HG03342 (cell line): Measurements from ENCODE around the gene SLC34A1.

Experiments
- ATAC-seq: cut with Tn5 transposase; IDR thresholded peaks from one replicate; pipeline ENCODE4 v1.9.1; 2021; ENCODE audit warnings: mild to moderate bottlenecking, moderate library complexity; ENCODE audit not compliant: unreplicated experiment

Gene SLC34A1

DNA sequence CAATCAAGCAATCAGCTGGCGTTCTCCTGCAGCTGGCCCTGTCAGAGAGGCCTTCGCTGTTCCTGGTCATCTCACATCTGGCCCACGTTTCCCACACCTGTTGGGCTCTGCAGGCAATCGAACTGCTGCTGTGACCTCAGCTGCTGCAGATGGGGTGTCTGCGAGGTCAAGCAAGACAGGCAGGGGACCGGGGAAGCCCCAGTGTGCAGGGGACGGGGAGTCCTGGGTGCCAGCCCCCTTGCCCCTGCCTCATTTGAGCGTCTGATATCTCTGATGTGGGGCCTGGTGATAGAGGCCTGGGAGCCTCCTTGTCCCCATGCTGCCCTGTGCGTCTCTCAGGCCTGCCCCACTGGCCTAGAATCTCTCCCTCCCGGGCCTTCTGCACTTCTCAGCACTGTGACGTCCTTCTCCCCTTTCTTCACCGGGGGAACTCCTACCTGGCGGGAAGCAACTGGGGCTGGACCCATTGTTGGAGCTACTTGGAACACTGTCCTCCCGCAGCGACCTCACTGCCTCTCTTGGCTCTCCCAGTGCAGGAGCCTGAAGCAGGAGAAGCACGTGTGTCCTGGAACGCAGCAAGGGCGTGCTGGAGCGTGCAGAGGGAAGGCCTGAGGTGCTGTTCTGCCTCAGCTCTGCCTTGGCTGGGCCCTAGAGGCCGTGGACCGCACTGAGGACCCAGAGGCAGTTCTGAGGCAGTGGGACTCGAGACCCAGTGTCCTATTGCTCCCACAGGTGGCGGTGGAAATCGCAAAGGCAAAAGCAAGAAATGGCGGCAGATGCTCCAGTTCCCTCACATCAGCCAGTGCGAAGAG lies 46.1 kb downstream of the SLC34A1 start:
- ATAC-seq, result no peak

DNA sequence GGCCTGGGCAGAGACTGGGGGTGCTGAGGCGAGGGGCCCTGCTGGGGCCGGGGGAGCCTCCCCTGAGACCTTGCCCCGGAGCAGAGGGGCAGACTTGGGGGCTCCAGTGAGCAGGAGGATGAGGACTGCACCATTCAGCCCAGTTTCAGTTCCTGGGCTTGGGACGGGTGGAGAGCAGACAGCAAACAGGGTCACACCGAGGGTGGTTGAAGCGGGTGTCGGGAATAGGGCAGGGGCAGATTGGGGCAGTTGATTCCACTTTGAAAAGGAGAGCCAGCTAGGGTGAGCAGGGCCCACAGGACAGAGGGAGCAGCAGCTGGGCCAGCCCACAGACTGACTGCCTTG lies 46.7 kb downstream of the SLC34A1 start:
- no peak for ATAC-seq

- peak; percentile 44 for ATAC-seq
These were observed 47.3 kb downstream of the SLC34A1 start for GRCh38 chr5:177431317-177432142.

GRCh38 chr5:177432143-177432838 lies 48.1 kb downstream of the SLC34A1 start:
- ATAC-seq, result no peak

- ATAC-seq, result no peak
These were observed 48.8 kb downstream of the SLC34A1 start for GRCh38 chr5:177432839-177433657.

DNA sequence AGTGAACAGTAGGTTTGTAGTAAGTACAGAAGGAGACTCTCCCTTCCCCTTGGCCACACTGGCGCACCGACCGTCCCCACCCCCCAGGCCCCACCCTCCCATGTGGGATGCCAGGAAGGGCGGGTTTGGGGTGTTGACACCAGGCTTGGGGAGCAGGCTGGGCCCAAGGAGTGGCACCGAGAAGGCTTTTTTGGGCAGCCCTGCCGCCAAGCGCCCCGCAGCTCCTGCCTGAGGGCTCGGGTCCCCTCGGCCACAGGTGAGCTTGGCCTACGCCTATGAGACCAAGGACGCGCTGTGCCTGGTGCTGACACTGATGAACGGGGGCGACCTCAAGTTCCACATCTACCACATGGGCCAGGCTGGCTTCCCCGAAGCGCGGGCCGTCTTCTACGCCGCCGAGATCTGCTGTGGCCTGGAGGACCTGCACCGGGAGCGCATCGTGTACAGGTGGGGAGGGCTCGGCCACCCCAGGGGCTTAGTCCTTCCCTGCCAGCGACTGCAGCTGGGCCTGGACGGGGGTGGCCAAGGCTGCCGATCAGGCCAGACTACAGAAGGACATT lies 49.5 kb downstream of the SLC34A1 start:
- no peak for ATAC-seq

GRCh38 chr5:177434437-177434836 lies 50.2 kb downstream of the SLC34A1 start:
- no peak for ATAC-seq

DNA sequence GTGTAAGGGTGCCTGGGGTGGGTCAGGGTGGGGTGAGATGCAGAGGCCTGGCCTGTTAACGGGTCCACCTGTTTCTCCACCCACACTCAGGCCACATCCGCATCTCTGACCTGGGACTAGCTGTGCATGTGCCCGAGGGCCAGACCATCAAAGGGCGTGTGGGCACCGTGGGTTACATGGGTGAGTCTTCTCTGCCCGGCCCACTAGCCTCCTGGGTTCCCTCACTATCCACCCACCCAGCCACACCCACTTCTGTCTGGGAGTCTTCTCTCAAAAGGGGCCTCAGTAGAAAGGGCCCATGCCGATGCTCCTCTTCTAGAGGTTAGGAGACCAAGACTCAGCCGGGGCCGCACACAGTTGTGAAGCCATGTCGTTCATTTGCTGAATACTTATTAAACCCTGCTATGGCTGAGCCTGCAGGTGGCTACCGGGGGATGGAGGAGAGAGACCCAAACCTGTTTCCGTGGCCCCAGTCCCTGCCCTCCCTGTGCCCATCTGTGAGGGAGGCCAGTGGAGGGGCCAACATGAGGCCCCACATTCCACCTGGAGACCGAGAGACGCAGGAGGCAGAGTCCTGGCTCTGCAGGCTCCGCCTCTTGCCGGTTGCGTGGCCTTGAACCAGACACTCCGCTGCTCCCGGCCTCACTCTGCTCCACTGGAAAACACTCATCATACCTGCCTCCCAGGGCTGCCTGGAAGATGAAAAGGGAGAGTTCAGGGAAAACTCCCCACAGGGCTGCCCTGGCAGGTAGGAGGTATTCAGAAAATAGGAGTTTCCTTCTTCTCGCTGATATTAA lies 50.9 kb downstream of the SLC34A1 start:
- ATAC-seq, result no peak

GRCh38 chr5:177435847-177436536 lies 51.8 kb downstream of the SLC34A1 start:
- no peak for ATAC-seq

DNA sequence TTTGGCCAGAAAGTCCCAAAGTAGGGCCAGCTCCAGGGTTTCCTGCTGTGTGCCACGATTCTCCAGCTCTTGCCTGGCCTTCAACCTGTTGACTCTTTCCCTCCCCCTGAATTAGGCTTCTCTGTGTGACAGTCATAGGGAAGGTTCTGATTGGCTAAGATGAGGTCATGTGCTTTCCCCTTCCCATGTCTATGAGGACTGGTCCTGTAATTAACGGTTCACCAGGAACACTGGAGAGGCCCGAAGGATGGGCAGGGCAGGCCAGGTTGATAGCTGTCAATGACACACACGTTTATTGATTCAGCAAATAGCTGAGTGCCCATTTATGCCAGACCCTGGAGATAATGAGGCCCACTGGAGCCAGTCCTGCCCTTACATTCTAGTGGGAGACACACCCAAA lies 53.4 kb downstream of the SLC34A1 start:
- ATAC-seq, result no peak

DNA sequence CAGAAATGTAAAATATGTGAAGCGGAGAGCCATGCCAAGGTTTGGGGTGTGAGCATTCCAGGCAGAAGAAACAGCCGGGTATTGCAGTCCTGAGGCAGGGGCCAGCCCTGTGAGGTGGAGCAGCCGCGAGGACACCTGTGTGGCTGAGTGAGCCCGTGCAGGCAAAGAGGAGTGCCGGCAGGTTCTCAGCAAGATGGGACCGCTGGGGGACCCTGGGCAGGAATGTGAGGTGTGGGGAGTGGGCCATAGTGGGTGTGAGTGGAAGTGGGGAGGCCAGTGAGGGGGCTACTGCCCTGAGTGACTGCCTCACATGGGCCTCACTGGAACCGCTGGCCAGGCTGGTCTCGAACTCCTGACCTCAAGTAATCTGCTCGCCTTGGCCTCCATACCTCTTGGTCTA lies 54.2 kb downstream of the SLC34A1 start:
- no peak for ATAC-seq

DNA sequence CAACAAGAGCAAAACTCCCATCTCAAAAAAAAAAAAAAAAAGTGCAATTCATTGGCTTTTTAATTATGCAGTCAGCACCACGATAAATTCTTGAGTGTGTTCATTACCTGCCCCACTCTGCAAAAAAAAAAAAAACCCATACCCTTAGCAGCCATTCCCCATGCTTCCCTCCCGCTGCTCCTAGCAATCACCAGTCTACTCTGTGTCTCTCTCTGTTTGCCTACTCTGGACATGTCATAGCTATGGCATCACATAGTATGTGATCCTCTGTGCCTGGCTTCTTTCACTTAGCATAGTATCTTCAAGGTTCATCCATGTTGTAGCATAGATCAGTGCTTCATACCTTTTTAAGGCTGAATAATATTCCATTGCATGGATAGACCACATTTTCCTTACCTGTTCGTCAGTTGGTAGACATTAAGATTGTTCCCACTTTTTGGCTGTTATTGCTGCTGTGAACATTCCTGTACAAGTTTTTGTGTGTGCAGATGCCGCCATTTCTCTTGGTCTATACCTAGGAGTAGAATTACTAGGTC lies 55.4 kb downstream of the SLC34A1 start:
- no peak for ATAC-seq

DNA sequence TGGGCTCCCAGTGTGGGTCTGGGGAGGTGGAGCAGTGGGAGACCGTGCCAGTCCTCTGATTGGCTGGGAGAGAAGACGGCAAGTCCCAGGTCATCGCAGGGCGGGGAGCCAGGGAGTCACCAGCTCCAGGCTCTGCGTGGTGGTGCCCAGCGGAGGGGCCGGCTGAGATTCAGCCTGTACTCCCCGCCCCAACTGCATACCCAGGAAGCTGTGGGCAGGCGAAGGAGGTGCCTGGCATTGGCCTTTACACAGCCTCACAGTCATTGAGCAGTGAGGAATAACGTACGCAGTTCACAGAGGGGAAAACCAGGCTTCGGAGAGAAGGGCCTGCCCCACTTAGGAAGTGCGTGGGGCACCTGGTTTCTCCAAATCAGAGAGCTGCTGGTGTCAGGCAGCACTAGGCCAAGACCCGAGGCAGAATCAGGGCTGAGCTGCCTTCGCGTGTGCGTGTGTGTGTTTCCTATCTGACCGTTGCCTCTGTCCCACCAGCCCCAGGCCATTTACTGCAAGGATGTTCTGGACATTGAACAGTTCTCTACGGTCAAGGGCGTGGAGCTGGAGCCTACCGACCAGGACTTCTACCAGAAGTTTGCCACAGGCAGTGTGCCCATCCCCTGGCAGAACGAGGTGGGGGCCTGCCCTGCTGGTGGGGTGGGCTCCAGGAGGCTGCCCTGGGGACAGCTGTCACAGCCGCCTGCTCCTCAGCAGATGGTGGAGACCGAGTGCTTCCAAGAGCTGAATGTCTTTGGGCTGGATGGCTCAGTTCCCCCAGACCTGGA lies 56.2 kb downstream of the SLC34A1 start:
- ATAC-seq, result no peak

- no peak for ATAC-seq
These were observed 57.0 kb downstream of the SLC34A1 start for GRCh38 chr5:177440990-177441780.

- no peak for ATAC-seq
These were observed 58.0 kb downstream of the SLC34A1 start for GRCh38 chr5:177442066-177442826.

DNA sequence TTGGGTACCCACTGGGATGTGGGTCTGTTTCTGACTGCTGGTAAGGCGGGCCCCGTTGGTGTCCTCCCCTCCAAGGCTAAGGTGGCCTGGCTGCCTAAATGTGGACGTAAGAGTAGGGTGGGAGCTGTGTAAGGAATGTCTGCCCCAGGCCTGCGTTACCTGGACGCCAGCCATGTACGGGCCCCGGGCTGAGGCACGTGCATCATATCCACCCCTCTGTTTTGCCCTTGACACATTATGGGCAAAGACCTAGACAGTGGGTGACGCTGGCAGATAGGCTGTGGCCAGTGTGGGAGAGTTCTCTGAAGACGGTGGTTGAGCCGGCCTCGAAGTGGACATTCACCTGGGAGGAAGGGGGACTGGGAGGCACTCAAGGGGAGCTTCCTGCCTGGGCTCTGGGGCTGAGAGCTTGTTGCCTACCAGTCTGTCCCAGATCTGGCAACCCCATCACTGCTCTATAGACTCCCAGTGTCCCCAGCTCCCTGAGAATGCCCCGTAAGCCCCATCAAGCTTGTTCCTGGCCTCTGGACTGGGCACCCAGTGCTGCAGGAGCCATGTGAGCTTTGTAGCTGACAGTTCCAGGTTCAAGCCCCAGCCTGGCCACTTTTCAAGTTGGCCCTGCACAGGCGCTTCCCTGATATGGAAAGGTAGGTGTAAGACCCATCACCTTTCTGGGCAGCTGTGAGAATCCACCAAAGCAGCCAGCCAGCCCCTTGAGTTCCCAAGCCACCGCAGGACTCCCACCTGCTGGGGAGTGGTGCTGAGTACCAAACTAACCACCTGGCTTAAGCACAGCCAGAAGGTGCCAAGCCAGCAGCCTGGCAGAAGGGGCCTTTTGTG lies 59.1 kb downstream of the SLC34A1 start:
- no peak for ATAC-seq
